GM12873 (cell line): Measurements from ENCODE around the gene WSCD2.

ENCODE experiments used
- TF ChIP-seq, protein P1 (sequence below): IDR thresholded peaks from 2 replicates; pipeline ENCODE4 v1.5.1; 2012; ENCODE audit warnings: low read depth, mild to moderate bottlenecking, moderate library complexity, low read length, control low read depth; ENCODE audit not compliant: insufficient read depth; ENCODE audit errors: missing control alignments

Gene WSCD2

GRCh38 chr12:108162207-108162606 lies 33.1 kb downstream of the WSCD2 start:
- TF ChIP-seq, protein P1, sequence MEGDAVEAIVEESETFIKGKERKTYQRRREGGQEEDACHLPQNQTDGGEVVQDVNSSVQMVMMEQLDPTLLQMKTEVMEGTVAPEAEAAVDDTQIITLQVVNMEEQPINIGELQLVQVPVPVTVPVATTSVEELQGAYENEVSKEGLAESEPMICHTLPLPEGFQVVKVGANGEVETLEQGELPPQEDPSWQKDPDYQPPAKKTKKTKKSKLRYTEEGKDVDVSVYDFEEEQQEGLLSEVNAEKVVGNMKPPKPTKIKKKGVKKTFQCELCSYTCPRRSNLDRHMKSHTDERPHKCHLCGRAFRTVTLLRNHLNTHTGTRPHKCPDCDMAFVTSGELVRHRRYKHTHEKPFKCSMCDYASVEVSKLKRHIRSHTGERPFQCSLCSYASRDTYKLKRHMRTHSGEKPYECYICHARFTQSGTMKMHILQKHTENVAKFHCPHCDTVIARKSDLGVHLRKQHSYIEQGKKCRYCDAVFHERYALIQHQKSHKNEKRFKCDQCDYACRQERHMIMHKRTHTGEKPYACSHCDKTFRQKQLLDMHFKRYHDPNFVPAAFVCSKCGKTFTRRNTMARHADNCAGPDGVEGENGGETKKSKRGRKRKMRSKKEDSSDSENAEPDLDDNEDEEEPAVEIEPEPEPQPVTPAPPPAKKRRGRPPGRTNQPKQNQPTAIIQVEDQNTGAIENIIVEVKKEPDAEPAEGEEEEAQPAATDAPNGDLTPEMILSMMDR, result no peak

GRCh38 chr12:108166505-108166904 lies 37.4 kb downstream of the WSCD2 start:
- TF ChIP-seq, protein P1, result no peak

DNA sequence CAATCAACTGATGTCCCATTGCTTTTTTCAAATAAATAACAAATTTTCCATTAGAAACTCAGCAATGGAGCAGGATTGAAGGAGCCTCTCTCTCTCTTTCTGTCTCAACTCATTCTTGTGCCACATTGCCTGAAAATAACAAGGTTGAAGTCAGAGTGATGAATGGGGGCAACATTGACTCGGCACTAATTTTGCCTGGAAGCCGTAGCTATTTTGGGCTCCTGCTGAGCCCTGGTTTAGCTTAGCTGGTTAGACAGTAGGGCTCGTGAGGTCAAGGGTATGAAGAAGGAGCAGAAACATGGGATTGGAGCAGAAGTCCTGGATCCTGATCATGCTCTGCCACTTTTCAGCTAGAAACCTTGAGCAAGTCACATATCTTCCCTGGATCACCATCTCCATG lies 38.9 kb downstream of the WSCD2 start:
- TF ChIP-seq, protein P1, result no peak

DNA sequence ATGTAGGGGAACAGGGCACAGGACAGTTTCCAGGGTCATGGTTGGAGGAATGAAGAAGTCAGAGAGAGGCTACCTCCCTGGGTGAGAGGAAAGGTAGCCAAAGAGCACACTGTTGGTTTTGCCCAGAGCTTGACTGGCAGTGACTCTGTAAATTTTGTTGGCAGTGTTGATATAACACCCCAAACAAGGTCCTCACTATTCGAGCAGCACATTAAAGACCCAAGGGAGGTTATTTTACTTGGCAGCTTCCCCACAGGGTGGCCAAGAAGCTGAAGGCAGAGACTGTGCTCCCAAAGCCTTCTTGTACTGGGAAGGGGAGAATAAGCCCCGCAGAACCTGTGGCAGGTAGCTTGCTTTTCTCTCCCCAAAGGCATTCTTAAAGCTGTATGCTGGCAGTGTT lies 40.6 kb downstream of the WSCD2 start:
- TF ChIP-seq, protein P1, result no peak

GRCh38 chr12:108170164-108170563 lies 41.1 kb downstream of the WSCD2 start:
- TF ChIP-seq, protein P1, result no peak

DNA sequence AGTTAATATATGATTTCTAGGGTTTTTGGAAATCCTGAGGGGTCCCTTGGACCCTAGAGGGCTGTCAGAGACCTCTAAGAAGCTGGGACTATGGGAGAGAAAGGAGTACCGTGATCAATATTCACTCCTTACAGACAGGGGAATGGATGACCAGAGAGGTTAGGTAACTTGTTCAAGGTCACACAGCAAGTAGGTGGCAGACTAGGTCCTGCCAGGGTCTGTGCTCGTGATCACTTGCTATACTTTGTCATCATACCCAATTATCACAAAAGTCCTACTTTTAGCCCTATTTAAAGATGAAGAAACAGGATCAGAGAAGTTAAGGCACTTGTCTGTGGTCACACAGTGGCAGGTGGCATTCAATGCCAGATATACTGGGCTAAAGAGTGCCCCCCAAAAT lies 42.9 kb downstream of the WSCD2 start:
- TF ChIP-seq, protein P1, result no peak

- TF ChIP-seq, protein P1, result no peak
Observed at GRCh38 chr12:108173160-108173559, 44.1 kb downstream of the WSCD2 start.
